ENCODE data around the gene DLG2. TPM values are rescaled to one million over a fixed set of nuclear protein-coding genes. Genes with fewer than 3 reads are reported as not detected.
"Not testable (repeated sequence)": the region's sequence is repeated elsewhere in the genome, so short reads cannot be mapped to it uniquely, and the experiment has no call there.

The DLG2 gene
- total RNA-seq, 1 donor = 1.3 TPM

DNA sequence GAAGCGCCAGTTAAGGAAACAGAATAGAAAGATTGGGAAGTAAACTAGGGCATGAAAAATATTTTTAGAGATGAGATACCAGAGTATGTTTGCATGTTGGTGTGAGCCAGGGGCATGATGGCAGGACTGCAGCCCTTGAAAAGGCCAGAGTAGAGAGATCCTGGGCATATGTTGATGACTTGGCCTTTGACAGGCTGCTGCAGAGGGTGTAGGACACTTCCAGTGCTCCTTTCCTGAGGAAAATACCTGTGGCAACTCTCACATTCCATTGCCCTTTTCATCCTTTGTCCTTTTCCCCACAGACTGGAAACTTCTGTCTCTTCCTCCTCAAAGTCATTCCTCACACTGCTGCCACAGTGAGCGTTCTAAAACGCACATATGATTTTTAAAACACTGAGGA, 2190.3 kb downstream of the DLG2 start:
- no peak for DNase-seq (ENCODE audit: low read depth)
- H3K4me3 ChIP-seq (ENCODE audit: low read depth, low read length) = no peak overlapping the region
- no peak for TF ChIP-seq CTCF (IDR thresholded peaks at IDR 0.05; ENCODE audit: insufficient read depth, low read depth, low read length)

DNA sequence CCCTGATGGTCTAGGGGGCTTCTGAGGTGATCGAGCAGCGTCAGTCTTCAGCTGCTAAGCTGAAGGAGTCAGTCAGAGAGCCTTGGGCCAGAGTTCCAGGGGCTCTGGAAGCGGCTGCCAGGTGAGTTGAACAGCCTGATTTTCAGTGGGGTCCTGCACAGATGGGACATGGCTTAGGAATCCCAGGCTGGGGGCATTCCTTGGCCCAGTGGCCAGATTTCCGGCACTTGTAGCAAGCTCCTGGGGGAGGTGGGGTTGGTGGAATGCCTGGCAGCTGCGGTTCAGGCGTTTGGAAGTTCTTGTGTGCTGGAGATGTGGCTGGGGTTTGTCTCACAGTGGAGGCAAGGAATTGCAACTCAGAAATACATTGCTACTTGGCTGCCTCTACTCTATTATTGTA, 2192.3 kb downstream of the DLG2 start:
- not testable (repeated sequence) for H3K4me3 ChIP-seq (ENCODE audit: low read depth, low read length); DNase-seq (ENCODE audit: low read depth)

DNA sequence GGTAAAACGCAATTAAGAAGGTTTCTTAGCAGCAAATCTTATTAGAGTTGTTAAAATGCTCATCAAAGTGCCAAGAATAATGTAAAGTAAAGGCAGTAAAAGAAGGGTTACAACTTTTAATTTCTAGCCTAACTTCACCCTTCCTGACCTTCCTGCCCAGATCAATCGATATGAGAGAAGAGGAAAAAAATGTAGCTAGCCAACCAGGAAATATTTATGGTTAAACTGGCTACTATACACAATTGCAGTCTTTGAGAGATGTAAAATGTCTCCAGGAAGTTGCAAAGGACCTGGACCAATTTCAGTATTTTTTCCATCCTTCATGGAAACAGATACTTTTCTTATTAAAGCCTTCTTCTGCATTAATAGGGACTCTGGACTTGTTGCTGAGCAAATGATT, 2199.2 kb downstream of the DLG2 start:
- no peak for TF ChIP-seq CTCF (IDR thresholded peaks at IDR 0.05; ENCODE audit: insufficient read depth, low read depth, low read length)
- DNase-seq (ENCODE audit: low read depth) = no peak
- H3K4me3 ChIP-seq (ENCODE audit: low read depth, low read length) = no peak overlapping the region

- TF ChIP-seq CTCF (IDR thresholded peaks at IDR 0.05; ENCODE audit: insufficient read depth, low read depth, low read length) = no peak
- no peak overlapping the region for H3K4me3 ChIP-seq (ENCODE audit: low read depth, low read length)
- no peak for DNase-seq (ENCODE audit: low read depth)
These were observed 2199.6 kb downstream of the DLG2 start for GRCh38 chr11:83427501-83427900.

DNA sequence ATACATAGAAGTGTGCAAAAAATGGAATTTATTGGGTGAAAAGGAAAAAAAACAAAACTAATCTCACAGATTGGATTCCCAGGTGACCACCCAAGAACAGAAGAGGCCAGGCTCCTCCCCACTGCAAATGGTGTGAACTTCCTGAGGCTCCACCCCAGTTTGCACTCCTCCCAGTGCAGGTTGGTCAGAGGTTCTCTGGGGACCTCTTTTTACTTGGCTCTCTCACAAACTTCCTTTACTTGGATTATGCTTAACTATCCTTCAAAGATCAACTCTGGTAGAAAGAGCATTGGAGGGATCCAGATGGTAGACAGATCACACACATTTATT, 2202.0 kb downstream of the DLG2 start:
- no peak overlapping the region for H3K4me3 ChIP-seq (ENCODE audit: low read depth, low read length)
- no peak for TF ChIP-seq CTCF (IDR thresholded peaks at IDR 0.05; ENCODE audit: insufficient read depth, low read depth, low read length)
- DNase-seq (ENCODE audit: low read depth) = no peak

- no peak for DNase-seq (ENCODE audit: low read depth)
- TF ChIP-seq CTCF (IDR thresholded peaks at IDR 0.05; ENCODE audit: insufficient read depth, low read depth, low read length) = no peak
- H3K4me3 ChIP-seq (ENCODE audit: low read depth, low read length) = no peak overlapping the region
These were observed 2202.6 kb downstream of the DLG2 start for GRCh38 chr11:83424376-83425136.

- DNase-seq (ENCODE audit: low read depth); H3K4me3 ChIP-seq (ENCODE audit: low read depth, low read length): not testable (repeated sequence)
These were observed 2204.5 kb downstream of the DLG2 start for GRCh38 chr11:83422641-83423040.
